IPS-18a (cell line): ENCODE data around the gene SIK2.
"Not testable (repeated sequence)": the region's sequence is repeated elsewhere in the genome, so short reads cannot be mapped to it uniquely, and the experiment has no call there.

Source experiments
- H3K27ac ChIP-seq: one replicate; pipeline ENCODE4 v1.5.1; 2013; ENCODE audit warnings: low read length
- H3K27me3 ChIP-seq: one replicate; pipeline ENCODE4 v1.6.1; 2013; ENCODE audit warnings: mild to moderate bottlenecking, low read length; ENCODE audit not compliant: control insufficient read depth, insufficient read depth
- H3K36me3 ChIP-seq: one replicate; pipeline ENCODE4 v1.6.1; 2013; ENCODE audit warnings: low read depth, low read length; ENCODE audit not compliant: control insufficient read depth
- H3K4me1 ChIP-seq: one replicate; pipeline ENCODE4 v1.6.1; 2013; ENCODE audit warnings: low read depth, low read length; ENCODE audit not compliant: control insufficient read depth
- H3K4me3 ChIP-seq: one replicate; pipeline ENCODE4 v1.5.1; 2013; ENCODE audit warnings: low read length
- H3K9ac ChIP-seq: one replicate; pipeline ENCODE4 v1.6.1; 2013; ENCODE audit warnings: mild to moderate bottlenecking, low read length, moderate library complexity
- H3K9me3 ChIP-seq: one replicate; pipeline ENCODE4 v1.6.1; 2013; ENCODE audit warnings: low read depth, low read length; ENCODE audit not compliant: control insufficient read depth

The SIK2 gene

DNA sequence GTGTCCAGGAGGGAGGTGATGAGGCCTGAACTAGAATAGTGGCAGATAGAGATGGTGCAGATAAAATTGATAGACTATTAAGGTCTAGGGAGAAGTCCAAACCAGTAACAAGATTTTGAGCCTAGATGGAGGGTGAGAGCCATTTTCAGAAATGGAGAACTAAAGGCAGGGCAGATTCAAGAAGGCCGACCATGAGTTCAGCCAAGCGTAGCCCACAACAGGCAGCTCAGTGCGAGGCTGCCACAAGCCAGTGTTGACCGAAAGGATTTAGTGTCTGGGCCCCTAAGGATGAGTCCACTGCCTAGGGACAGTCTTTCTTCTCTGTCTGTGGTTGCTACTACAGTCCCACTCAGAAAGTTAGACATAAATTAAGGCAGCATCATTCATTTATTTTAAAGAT is 112.3 kb downstream of the SIK2 start:
- H3K9ac ChIP-seq = no peak overlapping the region
- H3K4me3 ChIP-seq = no peak overlapping the region
- peaks cover 8% of the 10 kb centered on the region for H3K4me1 ChIP-seq
- peaks cover 12% of the 10 kb centered on the region for H3K36me3 ChIP-seq
- no peaks in the 10 kb centered on the region for H3K27me3 ChIP-seq
- H3K27ac ChIP-seq = no peak overlapping the region
- H3K9me3 ChIP-seq = no peaks in the 10 kb centered on the region

DNA sequence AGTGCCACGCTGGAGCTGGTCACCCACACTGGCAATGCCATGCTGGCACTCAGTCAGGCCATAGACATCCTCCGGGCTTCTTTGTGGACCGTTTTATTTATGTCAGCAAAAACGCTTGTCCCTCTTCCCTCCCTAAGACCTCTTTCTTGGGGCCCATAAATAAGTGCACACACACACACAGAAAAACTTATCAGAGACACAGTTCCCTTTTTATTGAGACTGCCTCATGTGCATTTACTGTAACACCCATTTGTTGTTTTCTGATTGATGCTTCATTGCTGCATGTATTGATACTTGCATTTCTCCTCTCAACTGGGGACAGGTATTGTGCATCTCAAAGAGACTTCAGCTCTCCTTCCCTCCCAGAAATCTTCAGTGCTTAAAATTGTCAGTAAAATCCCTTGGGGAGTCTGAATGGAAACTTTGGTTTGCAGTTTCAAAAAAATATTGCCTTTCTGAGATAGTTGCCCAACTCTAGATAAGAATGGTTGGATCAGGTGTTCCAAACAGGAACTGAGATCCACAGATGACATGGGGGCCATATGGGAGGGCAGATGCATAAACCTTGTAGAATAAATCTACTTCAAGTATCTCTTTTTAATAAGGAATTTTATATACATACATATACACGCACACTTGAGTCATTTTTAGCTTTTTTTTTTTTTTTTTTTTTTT is 113.0 kb downstream of the SIK2 start:
- Histone ChIP-seq H3K36me3 (peaks cover 17% of the 10 kb centered on the region), H3K9me3 (no peaks in the 10 kb centered on the region), H3K4me3 (no peak overlapping the region), H3K27ac (no peak overlapping the region), H3K27me3 (no peaks in the 10 kb centered on the region), H3K4me1 (peaks cover 8% of the 10 kb centered on the region), H3K9ac (no peak overlapping the region)

DNA sequence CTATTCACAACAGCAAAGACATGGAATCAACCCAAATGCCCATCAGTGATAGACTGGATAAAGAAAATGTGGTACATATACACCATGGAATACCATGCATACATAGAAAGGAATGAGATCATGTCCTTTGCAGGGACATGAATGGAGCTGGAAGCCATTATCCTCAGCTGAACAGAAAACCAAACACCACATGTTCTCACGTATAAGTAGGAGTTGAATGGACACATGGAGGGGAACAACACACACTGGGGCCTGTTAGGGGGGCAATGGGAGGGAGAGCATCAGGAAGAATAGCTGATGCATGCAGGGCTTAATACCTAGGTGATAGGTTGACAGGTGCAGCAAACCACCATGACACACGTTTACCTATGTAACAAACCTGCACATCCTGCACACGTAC is 115.4 kb downstream of the SIK2 start:
- H3K36me3 ChIP-seq = peaks cover 25% of the 10 kb centered on the region
- H3K27me3 ChIP-seq, H3K27ac ChIP-seq, H3K4me1 ChIP-seq, H3K4me3 ChIP-seq, H3K9ac ChIP-seq, H3K9me3 ChIP-seq: not testable (repeated sequence)

DNA sequence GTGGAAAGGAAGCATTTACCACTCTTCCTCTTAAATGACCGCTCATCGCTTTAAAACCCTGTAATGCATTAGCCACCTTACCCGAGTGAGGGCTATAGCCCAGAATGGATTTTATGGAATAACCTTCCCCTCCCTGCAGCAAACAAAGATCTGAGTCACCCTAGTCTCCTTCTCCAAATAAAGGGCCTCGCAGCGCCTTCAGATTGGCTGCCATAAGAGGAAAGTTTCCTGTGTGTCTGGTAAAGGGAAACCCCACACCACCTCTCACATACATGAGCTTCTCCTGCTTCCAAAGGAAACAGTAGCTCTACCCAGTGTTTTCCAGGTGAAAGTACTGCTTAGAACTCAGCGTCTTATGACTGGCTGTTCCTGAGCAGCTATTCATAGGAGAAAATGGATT is 116.2 kb downstream of the SIK2 start:
- H3K27ac ChIP-seq = no peak overlapping the region
- no peaks in the 10 kb centered on the region for H3K9me3 ChIP-seq
- peaks cover 30% of the 10 kb centered on the region for H3K36me3 ChIP-seq
- no peak overlapping the region for H3K9ac ChIP-seq
- peaks cover 8% of the 10 kb centered on the region for H3K4me1 ChIP-seq
- no peaks in the 10 kb centered on the region for H3K27me3 ChIP-seq
- no peak overlapping the region for H3K4me3 ChIP-seq

DNA sequence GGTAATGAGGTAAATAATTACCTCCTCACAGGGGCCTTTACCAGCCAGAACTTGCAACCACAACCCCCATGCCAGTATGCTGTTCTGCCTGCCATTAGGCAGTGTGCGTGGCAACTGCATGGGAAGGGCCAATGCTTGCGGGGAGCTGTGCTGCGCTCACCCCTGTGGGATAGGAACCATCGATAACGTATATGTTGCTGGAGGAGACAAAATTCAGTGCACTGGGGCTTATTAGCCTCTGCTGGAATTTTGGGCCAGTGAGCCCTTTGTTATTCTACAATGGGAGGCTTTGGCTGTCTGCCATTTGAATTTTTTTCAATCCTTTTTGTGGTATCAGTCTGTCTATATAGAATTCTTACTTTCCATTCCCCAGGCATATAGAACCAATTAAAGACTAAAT is 116.6 kb downstream of the SIK2 start:
- H3K36me3 ChIP-seq = peaks cover 30% of the 10 kb centered on the region

DNA sequence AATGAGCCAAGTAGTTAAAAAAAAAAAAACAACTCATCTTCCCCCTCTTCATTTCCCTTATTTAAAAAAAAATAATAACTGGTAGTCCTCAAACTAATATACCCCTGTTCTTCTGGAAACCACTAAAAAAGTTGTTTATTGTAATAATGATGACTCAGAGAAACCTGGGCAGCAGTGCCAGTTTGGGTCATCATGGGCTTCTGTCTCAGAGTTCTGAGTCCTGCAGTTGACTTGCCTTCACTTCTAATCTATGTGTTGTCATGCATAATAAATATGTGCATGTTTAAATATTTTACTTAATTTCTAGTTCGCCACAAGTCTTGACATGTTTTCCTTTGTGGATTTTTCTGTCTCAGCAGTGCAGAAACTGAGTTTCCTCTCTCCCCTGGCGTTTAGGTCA is 117.1 kb downstream of the SIK2 start:
- Histone ChIP-seq H3K27me3 (no peaks in the 10 kb centered on the region), H3K9me3 (no peaks in the 10 kb centered on the region), H3K36me3 (peaks cover 30% of the 10 kb centered on the region), H3K4me3 (no peak overlapping the region), H3K4me1 (peaks cover 8% of the 10 kb centered on the region), H3K27ac (no peak overlapping the region), H3K9ac (no peak overlapping the region)

More for the DNA sequence above, 116.6 kb downstream of the SIK2 start:
- Histone ChIP-seq H3K9ac (no peak overlapping the region), H3K27ac (no peak overlapping the region), H3K4me1 (peaks cover 8% of the 10 kb centered on the region), H3K27me3 (no peaks in the 10 kb centered on the region), H3K4me3 (no peak overlapping the region), H3K9me3 (no peaks in the 10 kb centered on the region)

DNA sequence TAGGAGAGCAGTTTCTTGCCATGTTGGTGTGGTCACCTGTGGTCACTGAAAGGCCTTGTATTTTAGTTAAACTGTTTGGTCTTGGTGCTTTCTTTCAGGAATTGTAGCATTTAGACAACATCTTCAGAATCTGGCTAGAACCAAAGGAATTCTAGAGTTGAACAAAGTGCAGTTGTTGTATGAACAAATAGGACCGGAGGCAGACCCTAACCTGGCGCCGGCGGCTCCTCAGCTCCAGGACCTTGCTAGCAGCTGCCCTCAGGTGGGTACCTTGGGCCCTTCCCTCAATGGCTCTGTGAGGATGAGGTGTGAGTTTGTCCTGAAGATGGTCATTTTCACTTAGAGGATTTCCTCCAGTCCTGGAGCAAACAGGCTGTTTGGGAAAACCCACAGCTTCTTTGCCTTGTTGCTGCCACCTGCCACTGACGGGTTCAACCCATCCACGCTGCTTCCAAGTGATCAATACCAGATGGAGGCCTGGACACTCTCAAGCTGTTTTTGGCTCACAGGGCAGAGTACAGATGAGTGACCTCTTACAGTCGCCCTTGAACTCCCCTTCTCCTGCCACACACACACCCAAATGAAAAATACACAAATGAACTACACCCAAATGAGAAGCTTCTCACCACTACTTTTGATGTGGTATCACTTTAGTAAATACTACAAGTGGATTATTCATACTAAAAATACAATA is 118.7 kb downstream of the SIK2 start:
- no peak overlapping the region for H3K4me3 ChIP-seq
- no peaks in the 10 kb centered on the region for H3K27me3 ChIP-seq
- peaks cover 34% of the 10 kb centered on the region for H3K36me3 ChIP-seq
- no peaks in the 10 kb centered on the region for H3K9me3 ChIP-seq
- H3K4me1 ChIP-seq = peaks cover 8% of the 10 kb centered on the region
- H3K9ac ChIP-seq = no peak overlapping the region
- H3K27ac ChIP-seq = no peak overlapping the region

DNA sequence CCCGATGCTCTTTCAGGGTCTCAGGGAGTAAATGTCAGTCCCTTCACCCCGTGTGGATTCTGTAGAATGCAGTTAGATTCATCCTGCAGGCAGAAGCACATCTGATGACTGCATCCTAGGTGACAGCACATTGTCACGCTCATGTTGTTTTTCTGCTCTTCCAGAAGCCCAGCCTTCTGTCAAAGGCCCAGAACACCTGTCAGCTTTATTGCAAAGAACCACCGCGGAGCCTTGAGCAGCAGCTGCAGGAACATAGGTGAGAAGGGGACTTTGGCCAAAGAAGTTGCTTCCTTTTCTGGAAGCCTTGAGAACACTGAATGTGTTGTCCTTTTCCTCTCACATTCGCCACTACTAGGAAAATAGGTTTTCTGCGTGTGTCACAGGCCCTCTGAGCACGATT is 120.3 kb downstream of the SIK2 start:
- peaks cover 38% of the 10 kb centered on the region for H3K36me3 ChIP-seq
- H3K27ac ChIP-seq = no peak overlapping the region
- H3K4me3 ChIP-seq = no peak overlapping the region
- H3K9me3 ChIP-seq = no peaks in the 10 kb centered on the region
- no peaks in the 10 kb centered on the region for H3K27me3 ChIP-seq
- H3K9ac ChIP-seq = no peak overlapping the region
- peaks cover 8% of the 10 kb centered on the region for H3K4me1 ChIP-seq

DNA sequence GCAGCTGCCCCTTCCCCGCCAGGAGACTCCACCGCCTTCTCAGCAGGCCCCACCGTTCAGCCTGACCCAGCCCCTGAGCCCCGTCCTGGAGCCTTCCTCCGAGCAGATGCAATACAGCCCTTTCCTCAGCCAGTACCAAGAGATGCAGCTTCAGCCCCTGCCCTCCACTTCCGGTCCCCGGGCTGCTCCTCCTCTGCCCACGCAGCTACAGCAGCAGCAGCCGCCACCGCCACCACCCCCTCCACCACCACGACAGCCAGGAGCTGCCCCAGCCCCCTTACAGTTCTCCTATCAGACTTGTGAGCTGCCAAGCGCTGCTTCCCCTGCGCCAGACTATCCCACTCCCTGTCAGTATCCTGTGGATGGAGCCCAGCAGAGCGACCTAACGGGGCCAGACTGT is 121.3 kb downstream of the SIK2 start:
- Histone ChIP-seq H3K4me3 (no peak overlapping the region), H3K9me3 (no peaks in the 10 kb centered on the region), H3K4me1 (peaks cover 5% of the 10 kb centered on the region), H3K27me3 (no peaks in the 10 kb centered on the region), H3K36me3 (peaks cover 36% of the 10 kb centered on the region), H3K27ac (no peak overlapping the region), H3K9ac (no peak overlapping the region)

DNA sequence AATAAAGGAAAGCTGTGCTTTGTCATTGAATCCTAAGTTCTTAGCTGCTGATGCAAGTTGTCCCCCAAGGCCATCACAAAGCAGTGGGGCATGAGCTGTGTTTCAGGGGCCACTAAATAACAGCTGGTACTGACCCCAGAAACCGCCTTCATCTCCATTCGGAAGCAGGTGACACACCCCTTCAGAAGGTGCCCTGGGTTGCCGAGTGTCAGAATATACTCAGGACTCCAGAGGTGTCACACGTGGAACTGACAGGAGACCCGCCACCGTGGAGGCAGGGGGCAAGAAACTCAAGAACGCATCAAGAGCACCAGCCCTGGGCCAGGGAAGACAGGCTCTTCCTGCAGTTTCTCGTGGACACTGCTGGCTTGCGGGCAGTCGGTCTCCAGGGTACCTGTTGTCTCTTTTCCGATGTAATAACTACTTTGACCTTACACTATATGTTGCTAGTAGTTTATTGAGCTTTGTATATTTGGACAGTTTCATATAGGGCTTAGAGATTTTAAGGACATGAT is 122.4 kb downstream of the SIK2 start:
- Histone ChIP-seq H3K9me3 (no peaks in the 10 kb centered on the region), H3K27ac (no peak overlapping the region), H3K9ac (no peak overlapping the region), H3K36me3 (peaks cover 33% of the 10 kb centered on the region), H3K4me3 (no peak overlapping the region), H3K27me3 (no peaks in the 10 kb centered on the region), H3K4me1 (no peaks in the 10 kb centered on the region)

DNA sequence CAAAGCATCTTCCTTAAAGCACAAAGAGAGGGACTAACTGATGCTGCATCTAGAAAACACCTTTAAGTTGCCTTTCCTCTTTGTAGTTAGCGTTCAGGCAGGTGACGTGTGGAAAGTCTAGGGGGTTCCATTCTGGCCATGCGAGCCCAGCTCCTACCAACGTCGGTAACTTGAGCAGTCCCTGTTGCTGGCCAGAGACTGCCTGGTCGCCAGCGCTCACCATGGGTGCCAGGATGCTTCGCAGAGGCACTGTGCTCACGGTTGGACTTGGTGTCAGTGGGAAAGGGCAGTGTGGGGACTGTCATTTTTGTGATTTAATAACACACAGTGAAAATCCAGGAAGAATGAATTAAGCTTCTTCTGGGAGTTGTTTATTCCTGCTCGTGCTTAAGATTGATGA is 123.4 kb downstream of the SIK2 start:
- peaks cover 25% of the 10 kb centered on the region for H3K36me3 ChIP-seq

DNA sequence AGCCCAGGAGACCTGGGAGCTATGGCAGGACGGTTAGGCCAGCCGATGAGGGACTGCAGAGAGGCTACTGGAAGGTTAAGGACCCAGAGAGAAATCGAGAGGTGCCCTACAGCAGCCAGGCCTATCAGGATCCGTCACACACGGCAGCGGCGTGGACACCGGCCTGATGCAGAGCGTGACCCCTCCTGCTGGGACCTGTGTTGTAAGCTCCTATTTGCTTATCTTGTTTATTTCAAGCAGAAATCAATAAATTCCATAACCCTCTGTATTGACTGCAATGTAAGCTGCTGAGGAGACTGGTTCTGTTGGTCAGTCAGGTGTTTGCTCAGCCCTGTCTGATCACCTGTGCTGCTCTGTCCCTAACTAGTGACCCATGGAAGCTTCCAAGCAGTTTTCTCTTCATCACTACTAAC is 124.1 kb downstream of the SIK2 start:
- peaks cover 23% of the 10 kb centered on the region for H3K36me3 ChIP-seq

More for the DNA sequence above, 123.4 kb downstream of the SIK2 start:
- Histone ChIP-seq H3K27ac (no peak overlapping the region), H3K9me3 (no peaks in the 10 kb centered on the region), H3K4me3 (no peak overlapping the region), H3K4me1 (no peaks in the 10 kb centered on the region), H3K27me3 (no peaks in the 10 kb centered on the region), H3K9ac (no peak overlapping the region)

More for the DNA sequence above, 124.1 kb downstream of the SIK2 start:
- Histone ChIP-seq H3K27me3 (no peaks in the 10 kb centered on the region), H3K4me1 (no peaks in the 10 kb centered on the region), H3K9me3 (no peaks in the 10 kb centered on the region), H3K4me3 (no peak overlapping the region), H3K9ac (no peak overlapping the region), H3K27ac (no peak overlapping the region)
